ENCODE results near the gene CTU1.
"Not testable (repeated sequence)": the region's sequence is repeated elsewhere in the genome, so short reads cannot be mapped to it uniquely, and the experiment has no call there.

The CTU1 gene

DNA sequence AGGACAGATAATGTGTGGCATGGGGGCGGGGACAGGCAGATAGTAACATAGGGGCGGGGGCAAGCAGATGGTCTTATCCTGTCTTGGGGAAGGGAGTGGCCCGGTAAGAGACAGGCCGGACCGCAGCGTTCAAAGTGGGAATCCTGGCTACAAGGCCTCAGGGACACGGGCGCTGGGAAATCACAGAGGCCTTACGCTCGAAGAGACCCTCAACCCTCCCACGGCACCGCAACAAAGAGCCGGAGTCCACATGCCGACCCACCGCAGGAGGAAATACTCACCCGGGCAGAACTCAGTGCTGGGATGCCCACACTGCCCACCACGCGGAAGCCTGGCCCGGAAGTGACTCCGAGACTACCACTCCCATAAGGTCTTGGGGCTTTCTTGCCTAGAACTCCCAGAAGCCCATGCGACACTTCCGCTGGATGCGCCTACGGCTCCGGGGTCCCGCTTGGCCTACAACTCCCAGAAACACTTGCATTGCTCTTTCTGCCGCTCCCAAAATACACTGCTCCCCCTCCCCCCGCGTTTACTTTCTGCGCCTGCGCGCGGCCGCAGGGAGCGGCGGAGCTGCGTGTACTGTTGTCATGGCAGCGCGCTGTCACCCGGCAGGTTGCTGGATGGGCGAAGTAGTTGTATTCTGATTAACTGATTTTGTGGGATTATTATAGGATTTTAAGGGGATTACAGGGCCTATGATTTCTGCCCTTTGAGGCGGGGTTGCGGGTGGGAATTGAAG lies at the start of gene CTU1:
TSS of gene CTU1 (minus strand) at position 344 of the 739 bp plus-strand sequence. CDS start 3,840 bp downstream, outside the sequence.
- DNase-seq, result peak; percentile 97

DNA sequence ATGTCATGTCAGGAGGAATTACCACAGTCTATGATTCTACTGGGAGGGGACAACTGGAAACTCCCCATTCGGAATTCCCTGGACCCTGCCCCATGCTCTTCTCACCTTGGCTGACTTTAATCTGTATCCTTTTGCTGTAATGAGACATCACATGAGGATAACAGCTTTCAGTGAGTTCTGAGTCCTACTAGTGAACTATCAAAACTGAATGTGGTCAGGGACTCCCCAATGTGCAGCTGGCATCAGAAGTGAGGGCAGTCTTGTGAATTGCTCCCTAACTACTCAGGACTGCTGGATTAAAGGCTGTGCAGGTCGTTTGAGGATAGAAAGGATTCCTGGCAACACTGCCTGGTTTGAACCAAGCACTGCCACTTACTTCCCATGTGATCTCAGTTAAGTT lies 49.1 kb upstream of the CTU1 start:
- DNase-seq, result no peak

DNA sequence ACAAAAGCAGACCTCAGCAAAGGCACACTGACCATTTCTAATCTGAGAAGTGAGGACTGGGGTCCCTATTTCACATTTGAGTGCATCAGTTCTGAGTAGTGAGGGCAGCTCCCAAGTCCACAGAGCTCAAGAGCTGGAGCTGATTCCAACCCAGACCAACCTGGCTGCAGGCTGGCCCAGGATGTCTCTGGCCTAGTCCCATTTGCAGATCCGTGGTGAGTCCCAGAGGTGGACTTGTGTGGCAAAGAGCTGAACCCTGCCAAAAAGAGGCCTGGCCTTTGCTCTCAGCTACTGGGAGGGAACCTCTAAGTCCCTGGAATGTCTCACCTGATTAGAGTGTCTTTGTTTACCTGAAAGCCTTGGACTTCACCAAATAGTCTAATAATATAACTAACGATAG lies 48.5 kb upstream of the CTU1 start:
- no peak for DNase-seq

DNA sequence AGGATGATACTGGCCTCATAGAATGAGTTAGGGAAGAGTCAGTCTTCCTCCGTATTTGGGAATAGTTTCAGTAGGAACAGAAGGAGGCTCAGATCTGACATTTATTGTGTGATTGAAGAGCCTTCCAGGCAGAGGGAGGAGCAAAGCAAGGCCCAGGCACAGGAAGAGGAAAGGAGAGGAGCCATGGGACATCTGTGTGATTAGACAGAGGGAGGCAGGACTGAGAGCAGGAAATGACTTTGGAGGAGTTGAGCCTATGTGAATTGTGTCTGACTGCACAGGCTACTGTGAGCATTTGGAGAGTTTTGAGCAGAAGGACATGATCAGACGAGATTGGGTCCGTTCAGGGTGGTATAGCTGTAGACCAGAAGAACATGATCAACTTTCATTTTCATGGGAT lies 42.4 kb upstream of the CTU1 start:
- no peak for DNase-seq

DNA sequence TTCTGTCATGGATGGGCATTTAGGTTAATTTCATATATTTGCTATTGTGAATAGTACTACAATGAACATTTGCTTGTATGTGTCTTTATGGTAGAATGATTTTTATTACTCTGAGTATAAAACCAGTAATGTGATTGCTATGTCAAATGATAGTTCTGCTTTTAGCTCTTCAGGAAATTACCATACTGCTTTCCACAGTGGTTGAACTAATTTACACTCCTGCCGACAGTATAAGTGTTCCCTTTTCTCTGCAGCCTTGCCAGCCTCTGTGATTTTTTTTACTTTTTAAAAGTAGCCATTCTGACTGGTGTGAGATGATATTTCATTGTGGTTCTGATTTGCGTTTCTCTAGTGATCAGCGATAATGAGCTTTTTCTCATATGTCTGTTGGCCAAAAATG lies 40.4 kb upstream of the CTU1 start:
- no peak for DNase-seq

DNA sequence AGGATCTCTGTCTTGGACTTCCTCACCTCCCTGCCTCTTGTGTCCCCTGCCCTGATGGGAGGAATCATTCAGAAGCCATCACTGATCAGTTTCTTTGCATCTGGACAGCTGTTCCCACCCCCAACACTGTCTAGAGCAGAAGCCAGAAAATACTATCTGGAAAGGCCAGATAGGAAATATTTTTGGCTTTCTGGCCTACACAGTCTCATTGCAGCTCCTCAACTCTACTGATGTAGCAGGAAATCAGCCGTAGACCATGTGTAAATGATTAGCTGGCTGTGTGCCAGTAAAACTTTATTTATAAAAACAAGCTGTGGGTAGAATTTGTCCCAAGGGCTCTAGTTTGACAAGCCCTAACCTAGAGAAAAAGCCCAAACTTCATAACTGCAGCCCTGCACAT lies 39.5 kb upstream of the CTU1 start:
- DNase-seq, result no peak

DNA sequence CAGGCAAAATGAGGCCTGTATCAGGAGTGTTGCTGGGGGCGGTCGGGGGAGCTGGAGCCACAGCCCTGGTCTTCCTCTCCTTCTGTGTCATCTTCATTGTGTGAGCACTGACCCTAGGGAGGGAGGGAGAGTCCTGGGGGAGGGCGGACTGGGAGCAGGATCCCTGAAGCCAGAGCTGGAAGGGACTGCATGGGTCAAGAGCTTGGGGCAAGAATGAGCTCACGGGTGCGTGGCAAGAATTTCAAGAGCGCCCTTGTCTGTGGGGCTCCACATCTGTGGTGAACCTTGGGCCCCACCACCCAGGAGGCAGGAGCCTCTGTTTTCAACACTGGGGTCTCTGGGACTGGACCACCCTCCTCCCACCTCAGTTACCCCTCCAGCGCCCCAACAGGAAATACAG lies 38.5 kb upstream of the CTU1 start:
- no peak for DNase-seq

DNA sequence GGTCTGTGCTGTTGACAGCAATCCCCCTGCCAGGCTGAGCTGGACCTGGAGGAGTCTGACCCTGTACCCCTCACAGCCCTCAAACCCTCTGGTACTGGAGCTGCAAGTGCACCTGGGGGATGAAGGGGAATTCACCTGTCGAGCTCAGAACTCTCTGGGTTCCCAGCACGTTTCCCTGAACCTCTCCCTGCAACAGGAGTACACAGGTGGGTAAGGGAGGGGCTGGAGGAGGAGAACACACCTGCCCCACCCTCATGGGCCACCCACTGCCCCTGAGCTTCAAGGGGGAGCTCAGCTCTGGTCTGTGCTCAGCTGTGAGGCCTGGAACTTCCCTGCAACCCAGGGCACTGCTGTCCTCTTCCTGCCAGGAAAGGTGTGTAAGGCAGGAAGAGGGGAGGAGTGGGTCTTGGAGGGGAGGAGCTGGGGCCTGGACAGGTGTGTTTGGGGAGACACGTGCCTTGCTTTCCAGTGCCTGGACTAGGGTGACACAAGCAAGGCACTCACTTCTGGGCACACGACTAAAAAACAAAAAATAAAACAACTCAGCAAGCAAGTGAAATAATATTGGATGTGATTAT lies 37.8 kb upstream of the CTU1 start:
- no peak for DNase-seq

DNA sequence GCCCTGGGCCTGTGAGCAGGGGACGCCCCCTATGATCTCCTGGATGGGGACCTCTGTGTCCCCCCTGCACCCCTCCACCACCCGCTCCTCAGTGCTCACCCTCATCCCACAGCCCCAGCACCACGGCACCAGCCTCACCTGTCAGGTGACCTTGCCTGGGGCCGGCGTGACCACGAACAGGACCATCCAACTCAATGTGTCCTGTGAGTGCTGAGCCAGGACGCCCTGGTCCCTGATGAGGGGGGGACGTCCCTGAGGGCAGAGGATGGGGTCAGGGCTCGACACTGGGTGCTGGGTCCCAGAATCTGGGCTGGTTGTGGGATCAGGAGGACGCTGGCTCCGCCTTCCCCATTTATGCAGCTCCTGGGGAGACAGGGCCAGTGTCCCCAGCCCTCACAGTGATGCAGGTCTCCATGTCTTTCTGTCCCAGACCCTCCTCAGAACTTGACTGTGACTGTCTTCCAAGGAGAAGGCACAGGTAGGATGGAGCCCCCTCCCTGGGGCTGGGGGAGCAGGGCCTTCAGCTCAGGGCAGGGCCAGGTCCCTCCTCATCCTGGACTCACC lies 36.4 kb upstream of the CTU1 start:
- no peak for DNase-seq

DNA sequence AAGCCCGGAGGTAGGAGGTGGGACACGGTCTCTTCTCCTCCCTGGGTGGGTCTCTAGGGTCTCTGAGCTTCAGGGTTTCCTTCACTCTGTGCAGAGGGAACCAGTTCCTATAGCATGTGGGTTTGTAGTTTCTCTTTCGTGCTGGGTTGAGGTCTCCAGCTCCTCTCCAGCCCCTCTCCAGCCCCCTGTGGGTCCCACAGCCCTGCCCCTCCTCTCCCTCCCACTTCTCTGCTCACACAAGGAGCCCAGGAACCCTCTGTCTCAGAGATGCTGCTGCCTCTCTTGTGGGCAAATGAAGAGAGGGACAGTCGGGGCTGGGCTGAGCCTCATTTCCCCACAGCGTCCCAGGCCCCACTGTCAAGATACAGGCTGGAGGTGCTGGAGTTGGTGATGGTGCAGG lies 35.3 kb upstream of the CTU1 start:
- DNase-seq, result no peak

DNA sequence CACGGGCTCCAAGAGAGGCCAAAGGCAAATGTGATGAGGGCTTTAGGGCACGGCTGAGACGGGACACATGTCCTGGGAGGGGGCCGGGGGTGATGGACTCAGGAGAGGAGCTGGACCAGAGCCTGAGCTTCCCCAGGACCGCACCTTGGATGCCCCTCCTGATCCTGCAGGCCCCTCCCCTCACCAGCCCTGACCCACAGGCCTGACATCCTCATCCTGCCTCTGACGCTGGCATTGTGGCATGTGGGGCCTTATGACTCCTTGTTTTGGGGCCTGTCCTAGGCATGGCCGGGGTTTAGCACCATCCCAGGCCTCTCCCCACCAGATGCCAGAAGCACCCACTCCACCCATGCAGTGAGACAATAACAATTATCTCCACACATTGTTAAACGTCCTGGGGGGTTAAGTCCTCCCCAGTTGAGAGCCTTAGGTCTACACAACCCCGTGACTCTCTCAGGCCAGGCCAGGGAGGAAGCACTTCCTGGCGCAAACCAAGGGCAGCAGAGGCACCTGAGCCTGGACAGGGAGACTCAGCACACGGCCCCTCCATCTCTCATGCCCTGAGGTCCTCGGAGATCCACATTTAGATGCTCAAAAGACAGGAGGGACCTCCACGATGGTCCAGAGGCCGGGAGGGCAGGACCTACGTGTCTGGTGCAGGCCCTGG lies 34.7 kb upstream of the CTU1 start:
- DNase-seq, result not testable (repeated sequence)

DNA sequence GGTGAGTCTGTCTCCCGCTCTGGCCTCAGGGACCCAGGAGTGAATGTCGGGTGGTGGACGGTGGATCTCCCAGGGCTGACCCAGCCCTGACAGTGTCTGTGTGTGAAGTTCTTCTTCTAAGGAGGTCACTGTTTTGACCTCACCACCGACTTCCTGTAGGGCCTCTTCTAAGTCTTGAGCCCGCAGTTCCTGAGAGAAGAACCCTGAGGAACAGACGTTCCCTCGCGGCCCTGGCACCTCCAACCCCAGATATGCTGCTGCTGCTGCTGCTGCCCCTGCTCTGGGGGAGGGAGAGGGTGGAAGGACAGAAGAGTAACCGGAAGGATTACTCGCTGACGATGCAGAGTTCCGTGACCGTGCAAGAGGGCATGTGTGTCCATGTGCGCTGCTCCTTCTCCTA lies 33.9 kb upstream of the CTU1 start, which contains the start of gene SIGLEC7:
TSS of gene SIGLEC7 (plus strand) at position 183 of the 400 bp plus-strand sequence. CDS start at position 252, 69 bp downstream.
- DNase-seq, result no peak

DNA sequence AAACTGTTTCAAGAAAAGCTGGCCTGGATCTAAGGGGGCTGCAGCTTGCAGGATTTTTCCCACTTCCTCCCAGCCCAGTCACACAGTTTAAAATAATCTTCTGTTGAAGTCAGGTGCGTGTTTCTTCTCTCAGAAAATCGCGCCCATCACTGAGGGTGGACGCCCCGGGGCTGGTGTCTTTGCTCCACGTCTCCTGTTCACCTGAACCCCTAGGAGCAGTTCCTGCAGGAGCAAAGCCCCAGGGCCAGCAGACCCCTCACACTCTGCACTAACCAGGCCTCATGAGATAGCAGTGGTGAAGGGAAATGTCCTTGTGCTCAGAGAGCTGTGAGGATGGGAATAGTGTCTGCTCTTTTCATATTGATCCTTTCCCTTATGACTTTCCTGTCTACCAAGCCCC lies 33.0 kb upstream of the CTU1 start:
- DNase-seq, result no peak

DNA sequence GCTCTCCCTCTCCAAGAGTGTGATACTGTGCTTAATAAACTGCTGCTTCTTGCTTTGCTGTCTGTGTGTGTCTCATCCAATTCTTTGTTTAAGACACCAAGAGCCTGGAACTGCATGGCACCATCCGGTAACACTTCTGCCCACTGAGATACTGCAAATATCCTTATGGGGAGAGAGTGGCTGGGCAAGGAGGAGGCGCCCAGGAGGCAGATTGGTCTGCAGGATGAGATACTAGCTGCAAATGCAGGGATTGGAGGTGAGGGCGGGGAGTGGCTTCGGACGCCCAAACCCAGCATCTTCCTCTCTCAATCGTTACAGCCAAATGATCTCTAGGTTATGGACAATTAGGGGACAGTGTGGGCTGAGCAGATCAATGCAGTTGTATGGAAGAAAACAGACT lies 32.2 kb upstream of the CTU1 start:
- no peak for DNase-seq

DNA sequence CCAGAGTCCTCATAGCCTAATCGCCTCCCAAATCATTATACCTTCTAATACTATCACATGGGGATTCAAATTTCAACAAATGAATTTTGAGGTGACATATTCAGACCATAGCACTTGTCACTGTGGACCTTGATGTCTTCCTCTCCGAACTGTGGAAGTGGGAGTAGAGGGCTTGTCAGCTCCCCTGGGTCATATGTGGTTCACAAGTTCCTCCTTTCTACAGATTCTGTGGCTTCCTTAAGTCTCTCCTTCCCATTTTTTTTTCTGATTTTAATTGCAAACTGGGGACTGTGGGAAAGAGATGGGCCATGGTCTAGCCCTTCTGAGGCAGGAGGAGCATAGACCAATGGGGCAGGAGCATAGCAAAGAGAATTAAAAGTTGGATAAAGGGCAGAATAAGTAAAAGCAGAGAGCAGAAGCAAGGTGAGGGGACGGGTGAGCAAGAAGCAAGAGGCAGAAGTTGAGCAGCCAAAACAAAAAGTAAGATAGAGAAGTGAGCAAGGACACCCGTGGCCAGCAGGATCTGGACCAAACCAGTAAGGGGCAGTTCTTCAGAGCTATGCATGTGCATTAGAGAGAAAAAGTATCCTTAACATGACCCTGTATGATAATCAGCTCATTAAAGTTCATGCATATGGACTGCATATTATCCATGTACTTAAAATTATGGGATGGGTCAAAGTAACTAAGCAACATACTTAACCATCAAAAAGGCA lies 31.2 kb upstream of the CTU1 start:
- no peak for DNase-seq

DNA sequence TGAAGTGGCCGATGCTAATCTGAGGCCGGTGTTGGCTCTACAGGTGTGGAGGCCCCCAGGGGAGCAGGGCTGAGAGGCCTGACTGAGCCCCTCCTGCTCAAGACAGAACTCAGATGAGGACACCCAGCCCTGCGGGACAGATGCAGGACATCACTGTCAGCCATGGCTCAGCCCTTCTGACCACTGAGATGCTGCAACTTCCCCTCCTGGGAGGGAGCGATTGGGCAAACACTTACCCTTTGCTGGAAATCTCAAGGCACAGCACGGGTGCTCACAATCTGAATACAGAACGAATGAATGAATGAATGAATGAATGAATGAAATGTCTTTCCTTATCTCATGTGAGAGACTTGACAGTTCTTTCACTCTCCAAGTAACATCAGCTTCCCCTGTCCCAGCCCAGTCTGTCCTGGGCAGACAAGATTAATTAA lies 30.4 kb upstream of the CTU1 start:
- DNase-seq, result no peak

DNA sequence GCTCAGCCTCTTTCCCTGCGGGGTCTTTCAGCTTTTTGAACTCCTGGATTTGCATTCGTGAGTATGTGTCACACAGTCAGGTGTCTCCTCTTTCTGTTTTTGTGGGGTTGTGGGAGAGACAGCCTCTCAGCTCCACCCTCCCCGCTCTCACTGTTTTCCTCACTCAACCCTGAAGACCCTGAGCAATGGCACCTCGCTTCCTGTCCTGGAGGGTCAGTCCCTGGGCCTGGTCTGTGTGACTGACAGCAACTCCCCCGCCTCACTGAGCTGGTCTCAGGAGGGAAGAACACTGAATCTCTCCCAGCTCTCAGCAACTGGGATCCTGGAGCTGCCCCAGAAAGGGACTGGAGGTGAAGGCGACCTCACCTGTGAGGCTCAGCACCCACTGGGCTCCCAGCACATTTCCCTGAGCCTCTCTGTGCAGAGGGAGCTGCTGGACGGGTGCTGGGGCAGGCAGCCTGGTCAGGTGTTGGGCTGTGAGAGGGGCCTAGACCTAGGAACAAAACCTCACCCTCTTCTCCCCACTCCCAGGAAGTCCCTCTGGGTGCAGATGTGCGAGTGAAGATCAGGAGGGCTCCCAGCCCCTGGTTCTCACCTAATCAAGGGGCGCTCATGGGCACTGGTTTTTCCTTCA lies 29.7 kb upstream of the CTU1 start:
- no peak for DNase-seq

DNA sequence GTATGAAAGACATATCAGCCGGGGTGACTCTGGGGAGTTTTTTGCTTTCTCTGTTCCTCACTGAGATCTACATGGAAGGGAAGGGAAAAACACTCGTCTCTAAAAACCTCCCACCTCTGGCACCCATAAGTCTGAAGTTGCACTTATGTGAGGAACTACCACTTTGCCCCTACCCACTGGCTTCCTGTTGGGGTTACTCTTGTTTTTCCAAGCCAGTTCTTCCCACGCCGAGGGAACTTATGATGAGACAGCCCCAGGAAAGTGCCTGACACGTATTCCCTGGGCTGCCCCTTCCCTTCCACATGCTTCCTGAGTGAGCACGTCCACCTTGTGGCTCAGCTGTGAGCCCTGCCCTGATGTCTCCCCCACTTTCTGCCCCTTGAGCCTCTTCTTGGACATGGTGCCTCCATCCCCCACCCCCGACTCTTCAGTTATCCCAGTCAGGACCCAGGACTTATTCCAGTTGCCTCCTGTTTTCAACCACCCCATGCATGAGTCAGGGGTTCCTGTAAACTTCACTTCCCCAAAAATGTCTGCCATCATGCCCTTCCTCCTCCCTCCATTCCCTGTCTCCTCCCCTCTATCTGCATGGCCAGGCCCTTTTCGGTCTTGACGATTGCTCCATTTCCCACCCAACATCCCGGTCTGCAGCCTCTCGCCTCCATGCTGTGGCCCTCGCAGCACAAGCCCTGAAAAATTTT lies 28.8 kb upstream of the CTU1 start:
- DNase-seq, result no peak

DNA sequence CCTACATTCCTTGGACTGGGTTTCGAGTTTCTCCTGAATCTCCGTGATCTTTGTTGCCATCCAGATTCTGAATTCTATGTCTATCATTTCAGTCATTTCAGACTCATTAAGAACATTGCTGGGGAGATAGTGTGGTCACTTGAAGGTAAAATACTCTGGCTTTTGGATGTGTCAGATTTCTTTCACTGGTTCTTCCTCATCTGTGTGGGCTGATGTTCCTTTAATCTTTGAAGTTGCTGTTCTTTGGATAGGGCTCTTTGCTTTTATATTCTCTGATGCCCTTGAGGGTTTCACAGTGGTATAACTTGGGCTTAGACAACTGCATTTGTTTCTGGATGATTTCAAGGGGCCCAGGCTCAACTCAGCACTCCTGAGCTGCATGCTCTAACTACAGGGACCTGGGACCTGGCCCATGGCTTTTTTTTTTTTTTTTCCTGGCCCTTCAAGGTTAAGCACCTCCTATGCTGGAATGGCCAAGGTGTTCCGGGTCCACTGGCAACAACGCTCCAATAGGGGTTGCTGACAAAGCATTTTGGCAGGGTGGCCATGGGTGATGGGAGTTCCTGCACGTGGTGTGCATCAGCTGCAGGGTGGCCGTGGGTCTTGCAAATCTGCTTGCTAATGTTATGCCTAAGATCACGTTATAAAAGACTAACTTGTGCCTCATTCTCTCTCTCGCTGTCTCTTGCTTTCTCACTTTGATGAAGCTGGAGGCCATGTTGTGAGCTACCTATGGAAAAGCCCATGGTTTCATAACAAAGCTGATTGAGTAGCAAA lies 28.0 kb upstream of the CTU1 start:
- DNase-seq, result no peak

DNA sequence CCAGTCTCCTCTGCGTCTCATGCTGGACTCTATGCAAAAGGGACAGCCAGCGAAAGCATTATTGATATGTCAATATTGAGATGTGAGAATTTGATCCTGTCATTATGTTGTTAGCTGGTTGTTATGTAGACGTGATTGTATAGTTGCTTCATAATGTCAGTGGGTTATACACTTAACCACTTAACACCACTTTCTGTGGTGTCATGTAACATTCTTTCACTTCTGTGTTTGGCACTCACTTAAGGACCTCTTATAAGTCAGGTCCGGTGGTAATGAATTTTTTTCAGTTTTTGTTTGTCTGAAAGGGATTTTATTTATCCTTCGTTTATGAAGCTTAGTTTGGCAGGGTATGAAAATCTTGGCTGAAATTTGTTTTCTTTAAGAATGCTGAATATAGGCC lies 26.8 kb upstream of the CTU1 start:
- DNase-seq, result no peak
